BJ (cell line): ENCODE data around the gene POLR2L. TPM values are rescaled to one million over a fixed set of nuclear protein-coding genes. Genes with fewer than 3 reads are reported as not detected.

Experiments used
- CTCF ChIA-PET: fragments of 350-600 bp; formaldehyde crosslinking; extraction: SDS; loops from one replicate; lab custom pipeline; 2021; ENCODE audit warnings: antibody characterized with exemption, inconsistent platforms; lab: Yijun Ruan, JAX
- POLR2A ChIA-PET: fragments of 300-600 bp; sonication (Branson Sonifier 250); formaldehyde crosslinking; extraction: SDS; loops from one replicate; lab custom pipeline; 2021; ENCODE audit warnings: antibody characterized with exemption; lab: Charles Lee
- DNase-seq: peaks from one replicate; pipeline ENCODE4 v3.0.0-alpha.2; 2011; ENCODE audit warnings: low read depth
- H3K27me3 ChIP-seq: 2 replicates; pipeline ENCODE4 v1.6.0; 2011; ENCODE audit warnings: low read length; ENCODE audit not compliant: control insufficient read depth, insufficient read depth
- H3K36me3 ChIP-seq: 2 replicates; pipeline ENCODE4 v1.5.1; 2011; ENCODE audit warnings: low read length; ENCODE audit not compliant: control insufficient read depth, insufficient read depth
- H3K4me3 ChIP-seq: 2 replicates; pipeline ENCODE4 v1.5.1; 2011; ENCODE audit warnings: low read depth, mild to moderate bottlenecking, control low read depth, low read length
- polyA plus RNA-seq: library from polyadenylated mRNA; depleted of rRNA; stranded (reverse); fragments of >200 nt; gene quantifications from 2 replicates; pipeline ENCODE4 v1.2.3, GENCODE V29; 2011
- TF ChIP-seq, protein P1 (sequence below): IDR thresholded peaks from 2 replicates; pipeline ENCODE4 v1.5.1; 2011; ENCODE audit warnings: low read depth, mild to moderate bottlenecking, control low read depth, inconsistent platforms, low read length, moderate library complexity; ENCODE audit not compliant: insufficient read depth

Gene POLR2L
- polyA plus RNA-seq, 1 experiment = 734 TPM

DNA sequence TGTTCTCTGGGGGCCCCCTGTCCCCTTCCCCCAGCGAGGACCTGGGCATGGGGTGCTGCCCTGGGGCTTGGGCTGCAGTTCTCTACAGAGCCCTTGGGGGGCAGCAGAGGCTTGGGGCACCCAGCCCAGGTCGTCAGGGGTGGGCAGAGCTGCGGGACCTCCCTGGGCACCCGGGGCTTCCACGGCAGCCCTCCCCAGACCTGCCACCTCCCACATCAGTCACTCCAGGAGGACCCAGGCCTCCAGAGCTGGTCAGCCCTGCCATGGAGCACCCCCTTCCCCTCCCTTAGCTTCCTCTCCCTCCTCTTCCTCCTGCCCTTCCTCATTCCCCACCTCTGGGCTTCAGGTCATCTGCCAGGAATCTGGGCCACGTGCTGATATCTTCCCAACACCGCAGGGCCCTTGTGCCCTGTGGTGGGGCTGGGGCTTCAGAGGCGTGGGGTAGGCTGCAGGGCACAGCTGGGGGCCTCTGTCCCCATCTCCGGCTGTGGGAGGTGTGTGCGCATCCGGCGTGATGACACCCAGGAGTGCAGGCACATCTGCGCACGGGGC, 6.1 kb upstream of the POLR2L start:
- Histone ChIP-seq H3K4me3 (no peak overlapping the region), H3K36me3 (peaks cover 6% of the 10 kb centered on the region), H3K27me3 (no peaks in the 10 kb centered on the region)
- no peak for DNase-seq
- ChIA-PET CTCF (interaction anchor here (0.5 to 4.4 kb wide), 15 partner anchors 8 to 237 kb away, joined by 3 to 20 read pairs (median 3); partner anchors contain the start of gene PNPLA2), POLR2A (no interaction called here)
- TF ChIP-seq, protein P1, sequence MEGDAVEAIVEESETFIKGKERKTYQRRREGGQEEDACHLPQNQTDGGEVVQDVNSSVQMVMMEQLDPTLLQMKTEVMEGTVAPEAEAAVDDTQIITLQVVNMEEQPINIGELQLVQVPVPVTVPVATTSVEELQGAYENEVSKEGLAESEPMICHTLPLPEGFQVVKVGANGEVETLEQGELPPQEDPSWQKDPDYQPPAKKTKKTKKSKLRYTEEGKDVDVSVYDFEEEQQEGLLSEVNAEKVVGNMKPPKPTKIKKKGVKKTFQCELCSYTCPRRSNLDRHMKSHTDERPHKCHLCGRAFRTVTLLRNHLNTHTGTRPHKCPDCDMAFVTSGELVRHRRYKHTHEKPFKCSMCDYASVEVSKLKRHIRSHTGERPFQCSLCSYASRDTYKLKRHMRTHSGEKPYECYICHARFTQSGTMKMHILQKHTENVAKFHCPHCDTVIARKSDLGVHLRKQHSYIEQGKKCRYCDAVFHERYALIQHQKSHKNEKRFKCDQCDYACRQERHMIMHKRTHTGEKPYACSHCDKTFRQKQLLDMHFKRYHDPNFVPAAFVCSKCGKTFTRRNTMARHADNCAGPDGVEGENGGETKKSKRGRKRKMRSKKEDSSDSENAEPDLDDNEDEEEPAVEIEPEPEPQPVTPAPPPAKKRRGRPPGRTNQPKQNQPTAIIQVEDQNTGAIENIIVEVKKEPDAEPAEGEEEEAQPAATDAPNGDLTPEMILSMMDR = peak; percentile 92

DNA sequence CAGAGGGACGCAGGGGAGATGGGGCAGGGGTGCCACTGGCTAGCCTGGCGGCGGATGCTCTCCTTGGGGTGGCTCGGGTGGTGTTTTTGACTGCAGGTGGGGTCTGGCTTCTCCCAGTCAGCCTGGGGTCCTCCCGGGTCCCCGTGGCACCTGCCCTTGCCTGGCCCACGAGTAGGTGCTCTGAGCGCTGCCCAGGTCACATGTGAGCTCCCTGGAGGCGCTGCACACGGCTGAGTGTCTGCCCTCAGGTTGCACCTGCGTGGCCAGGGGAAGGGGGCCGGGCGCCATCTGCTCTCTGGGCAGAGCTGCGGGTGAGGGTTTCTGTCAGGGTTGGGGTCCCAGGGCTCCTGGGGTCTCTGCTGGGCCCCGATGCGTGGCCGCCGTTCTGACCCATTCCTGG, 5.5 kb upstream of the POLR2L start:
- ChIA-PET POLR2A (no interaction called here), CTCF (interaction anchor here (0.8 to 4.4 kb wide), 11 partner anchors 9 to 236 kb away, joined by 3 to 20 read pairs (median 3); partner anchors contain the start of gene PNPLA2)
- no peak for DNase-seq

DNA sequence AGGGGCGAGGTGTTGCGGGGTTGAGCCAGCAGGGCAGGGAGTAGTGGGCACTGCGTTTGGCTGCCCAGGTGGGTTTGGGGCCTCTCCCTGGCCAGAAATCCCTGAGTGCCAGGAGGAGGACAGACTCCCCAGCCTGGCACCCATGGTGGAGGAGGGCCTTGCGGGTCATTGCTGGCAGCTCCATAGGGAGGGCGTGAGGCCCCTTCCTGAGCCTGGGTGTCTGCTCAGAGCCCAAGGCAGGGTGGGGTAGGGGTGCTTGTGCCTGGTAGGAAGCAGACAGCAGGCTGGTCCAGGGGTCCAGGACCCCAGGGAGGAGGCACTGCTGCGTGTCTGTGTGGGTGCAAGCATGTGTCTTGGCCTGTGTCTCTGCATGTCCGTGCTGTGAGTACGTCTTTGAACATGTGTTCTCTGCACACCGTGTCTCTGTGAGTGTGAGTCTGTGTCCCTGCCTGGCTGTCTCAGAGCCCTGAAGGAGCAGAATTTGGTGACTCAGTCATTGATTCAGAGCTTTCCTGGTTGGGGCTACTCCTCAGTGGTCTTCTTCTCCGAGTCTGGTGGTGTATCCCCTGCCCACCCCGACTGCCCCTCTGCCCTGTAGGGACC, 4.3 kb upstream of the POLR2L start:
- Histone ChIP-seq H3K4me3 (no peak overlapping the region), H3K27me3 (no peaks in the 10 kb centered on the region), H3K36me3 (peaks cover 5% of the 10 kb centered on the region)
- ChIA-PET CTCF (interaction anchor here (0.6 to 4.4 kb wide), 6 partner anchors 12 to 204 kb away, joined by 3 to 20 read pairs (median 4); partner anchors contain the start of gene CD151), POLR2A (no interaction called here)
- no peak for DNase-seq
- TF ChIP-seq, protein P1 = no peak

More for the DNA sequence above, 5.5 kb upstream of the POLR2L start:
- TF ChIP-seq, protein P1 = no peak
- H3K4me3 ChIP-seq = no peak overlapping the region
- peaks cover 6% of the 10 kb centered on the region for H3K36me3 ChIP-seq
- no peaks in the 10 kb centered on the region for H3K27me3 ChIP-seq

DNA sequence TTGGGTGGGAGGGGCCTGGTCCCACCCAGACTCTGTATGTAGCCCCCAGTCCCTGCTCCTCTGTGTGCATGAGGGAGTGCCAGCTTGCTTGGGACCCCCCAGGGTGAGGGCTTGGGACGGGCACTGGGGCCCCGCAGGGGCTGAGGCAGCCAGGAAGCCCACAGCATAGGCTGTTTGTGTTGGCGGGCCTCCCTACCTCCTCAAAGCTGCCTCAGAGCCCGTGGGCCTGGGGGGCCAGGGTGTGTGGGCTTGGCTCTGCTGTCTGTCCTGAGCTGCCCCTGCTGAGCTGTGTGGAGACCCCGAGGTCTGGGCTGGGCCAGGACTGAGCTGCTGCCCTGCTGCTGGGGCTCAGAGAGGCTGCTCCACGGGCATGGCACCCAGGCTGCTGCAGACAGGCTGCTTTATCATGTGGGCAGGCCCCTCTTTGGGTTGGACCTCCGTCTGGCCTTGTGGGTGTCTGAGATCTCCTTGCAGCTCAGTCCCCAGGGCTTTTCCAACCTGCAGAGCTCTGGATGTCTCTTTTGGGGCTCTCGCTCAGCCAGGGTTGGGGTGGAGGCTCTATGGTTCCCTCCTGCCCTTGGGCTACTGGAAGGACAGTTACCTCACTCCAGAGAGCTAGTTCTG, 3.7 kb upstream of the POLR2L start:
- Histone ChIP-seq H3K27me3 (no peaks in the 10 kb centered on the region), H3K4me3 (peak overlapping the region; percentile 96), H3K36me3 (peaks cover 7% of the 10 kb centered on the region)
- TF ChIP-seq, protein P1 = no peak
- ChIA-PET POLR2A (no interaction called here), CTCF (interaction anchor here (1.1 to 4.4 kb wide), 4 partner anchors 11 to 205 kb away, joined by 3 to 20 read pairs (median 4); partner anchors contain the start of gene CD151)
- DNase-seq = no peak
